ENCODE results near the gene C2orf15.

DNA sequence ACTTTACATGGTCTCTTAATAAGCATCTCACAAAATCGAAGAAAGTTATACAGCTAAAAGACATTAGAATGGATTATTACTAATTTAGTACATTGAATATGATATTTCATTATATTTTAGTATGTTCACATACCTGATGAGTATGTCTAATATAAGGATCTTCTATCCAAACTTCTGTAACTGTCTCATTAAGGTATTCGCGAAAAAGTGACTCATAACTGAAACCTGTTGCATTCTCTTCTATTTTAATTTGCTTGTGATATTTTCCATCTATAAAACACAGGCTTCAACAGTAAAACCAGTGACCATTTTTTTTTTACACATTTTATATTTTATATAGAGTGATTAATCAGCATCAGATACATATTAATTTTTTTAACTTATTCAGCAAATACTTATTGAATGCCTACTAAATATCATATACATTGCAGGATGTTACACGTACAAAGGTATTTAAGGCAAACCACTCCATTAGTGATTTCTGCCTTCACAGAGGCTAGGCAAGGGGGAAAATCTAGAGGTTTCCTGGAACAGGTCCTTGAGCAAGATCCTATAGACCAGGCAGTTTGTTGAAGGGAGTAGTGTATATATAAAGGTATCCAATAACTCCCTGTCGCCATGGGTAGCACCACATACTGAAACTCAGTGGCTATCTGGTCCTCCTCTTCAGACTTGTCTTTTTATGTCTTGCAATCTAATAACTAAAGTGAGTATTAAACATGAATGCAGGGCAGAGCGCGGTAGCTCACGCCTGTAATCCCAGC is 30.1 kb downstream of the C2orf15 start:
- TF ChIP-seq, protein P1, sequence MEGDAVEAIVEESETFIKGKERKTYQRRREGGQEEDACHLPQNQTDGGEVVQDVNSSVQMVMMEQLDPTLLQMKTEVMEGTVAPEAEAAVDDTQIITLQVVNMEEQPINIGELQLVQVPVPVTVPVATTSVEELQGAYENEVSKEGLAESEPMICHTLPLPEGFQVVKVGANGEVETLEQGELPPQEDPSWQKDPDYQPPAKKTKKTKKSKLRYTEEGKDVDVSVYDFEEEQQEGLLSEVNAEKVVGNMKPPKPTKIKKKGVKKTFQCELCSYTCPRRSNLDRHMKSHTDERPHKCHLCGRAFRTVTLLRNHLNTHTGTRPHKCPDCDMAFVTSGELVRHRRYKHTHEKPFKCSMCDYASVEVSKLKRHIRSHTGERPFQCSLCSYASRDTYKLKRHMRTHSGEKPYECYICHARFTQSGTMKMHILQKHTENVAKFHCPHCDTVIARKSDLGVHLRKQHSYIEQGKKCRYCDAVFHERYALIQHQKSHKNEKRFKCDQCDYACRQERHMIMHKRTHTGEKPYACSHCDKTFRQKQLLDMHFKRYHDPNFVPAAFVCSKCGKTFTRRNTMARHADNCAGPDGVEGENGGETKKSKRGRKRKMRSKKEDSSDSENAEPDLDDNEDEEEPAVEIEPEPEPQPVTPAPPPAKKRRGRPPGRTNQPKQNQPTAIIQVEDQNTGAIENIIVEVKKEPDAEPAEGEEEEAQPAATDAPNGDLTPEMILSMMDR (IDR thresholded peaks at IDR 0.05): no peak
- TF ChIP-seq POLR2A (IDR thresholded peaks at IDR 0.05): no peak
- no peak for TF ChIP-seq POLR2AphosphoS5 (IDR thresholded peaks at IDR 0.05)
- no peak for TF ChIP-seq EP300 (IDR thresholded peaks at IDR 0.05)

All from upper lobe of left lung (tissue), 4 donors.